ENCODE results near the gene CD200R1. TPM values are rescaled to one million over a fixed set of nuclear protein-coding genes. Genes with fewer than 3 reads are reported as not detected.
A peak's percentile ranks its signal among the peaks of the same experiment; 100 is the strongest.

CD200R1 gene
- total and polyA plus RNA-seq, 9 of the 15 experiments (the other 6 are each of a cell fraction or from before 2014, with no cell fraction given): 0.04 to 0.23 (median 0.09) TPM; not detected in 5

- no peak for TF ChIP-seq U2AF1 (optimal IDR thresholded peaks at IDR 0.05; ENCODE audit: low read depth, low read length)
- TF ChIP-seq HNRNPL (IDR thresholded peaks at IDR 0.05; ENCODE audit: low read depth, low read length): no peak
Observed at GRCh38 chr3:113008117-113008516, 33.2 kb upstream of the CD200R1 start (continued).

GRCh38 chr3:113006359-113007056 is 31.6 kb upstream of the CD200R1 start:
- ChIA-PET POLR2A (interaction anchor here (1.0 to 2.9 kb wide), 2 partner anchors 9 to 15 kb away, joined by 5 to 11 read pairs; partner anchors contain the start of gene GTPBP8), CTCF (ENCODE audit: low intra/inter-chr PET ratio) (no interaction called here)
- intact Hi-C loops (cut with micrococcal nuclease): no loop called here
- H3K4me3 ChIP-seq: no peak overlapping the region
- no peaks in the 10 kb centered on the region for H3K27me3 ChIP-seq (ENCODE audit: control insufficient read depth in 2 of 2, insufficient read depth in 2 of 2, low read length in 2 of 2)
- H3K9me1 ChIP-seq (ENCODE audit: control insufficient read depth, insufficient read depth, low read length): no peaks in the 10 kb centered on the region
- TF ChIP-seq RBM25 (IDR thresholded peaks at IDR 0.05; ENCODE audit: low read depth, low read length, severe bottlenecking) (peak; percentile 83), POU5F1 (IDR thresholded peaks at IDR 0.05; ENCODE audit: borderline replicate concordance, low read depth, low read length, partially characterized antibody) (no peak), SPI1 (IDR thresholded peaks at IDR 0.05; ENCODE audit: borderline replicate concordance, low read depth, low read length) (no peak), SLC30A9 (CRISPR knock-in tag; IDR thresholded peaks at IDR 0.05) (no peak), ZNF696 (CRISPR knock-in tag; conservative IDR thresholded peaks at IDR 0.05) (no peak), ARID3A (IDR thresholded peaks at IDR 0.05; ENCODE audit: borderline replicate concordance, low read depth, low read length) (no peak), RBBP5 (IDR thresholded peaks at IDR 0.05; ENCODE audit: borderline replicate concordance, insufficient read depth, low read length, poor library complexity, severe bottlenecking) (no peak), AFF1 (IDR thresholded peaks at IDR 0.05; ENCODE audit: low read depth in 1 of 2, partially characterized antibody in 2 of 2) (no peak)
- ATAC-seq (no peak), DNase-seq (ENCODE audit: extremely low read depth in 1 of 4, low spot score in 3 of 4) (no peak), FAIRE-seq (no peak)
- no peak overlapping the region for H3K4me2 ChIP-seq (ENCODE audit: insufficient read depth, low read length)
- H3K9ac ChIP-seq (ENCODE audit: insufficient read depth in 1 of 2, low read depth in 2 of 2, low read length in 2 of 2): no peak overlapping the region
- H2AFZ ChIP-seq (ENCODE audit: low read depth, low read length): no peak overlapping the region
- 94% methylated on average over 4 of the region's 4 CpGs for WGBS (ENCODE audit: insufficient coverage, low coverage, missing lambda C conversion rate)
- H3K36me3 ChIP-seq (ENCODE audit: control insufficient read depth, insufficient read depth, low read length): peaks cover 92% of the 10 kb centered on the region
- no peaks in the 10 kb centered on the region for H3K9me3 ChIP-seq (replicated peaks; ENCODE audit: control insufficient read depth, insufficient read depth, low read depth, low read length)
- no peak overlapping the region for H3K27ac ChIP-seq (ENCODE audit: extremely low read depth, low read depth, low read length)
- no peaks in the 10 kb centered on the region for H4K20me1 ChIP-seq (replicated peaks; ENCODE audit: control insufficient read depth, insufficient read depth, low read length)
- peaks cover 18% of the 10 kb centered on the region; the same call in 1 of the 3 replicates for H3K79me2 ChIP-seq (ENCODE audit: control insufficient read depth, insufficient read depth, low read length)
- no TSS peak for BruUV-seq (replicated peaks)
- H3K4me1 ChIP-seq (replicated peaks in 1 of 2; ENCODE audit: control insufficient read depth in 2 of 2, insufficient read depth in 2 of 2, low read length in 2 of 2): peaks cover 0 to 6% of the 10 kb centered on the region in 2 experiments; a peak in 2 of 5 replicates
- in situ Hi-C loops (cut with MboI): no loop called here

Data from K562 (cell line).